GM18909 (cell line): ENCODE measurements around the gene POLE4.

Source experiments
- ATAC-seq: cut with Tn5 transposase; IDR thresholded peaks from one replicate; pipeline ENCODE4 v1.9.1; 2021; ENCODE audit warnings: mild to moderate bottlenecking; ENCODE audit not compliant: unreplicated experiment, poor library complexity

Gene POLE4

DNA sequence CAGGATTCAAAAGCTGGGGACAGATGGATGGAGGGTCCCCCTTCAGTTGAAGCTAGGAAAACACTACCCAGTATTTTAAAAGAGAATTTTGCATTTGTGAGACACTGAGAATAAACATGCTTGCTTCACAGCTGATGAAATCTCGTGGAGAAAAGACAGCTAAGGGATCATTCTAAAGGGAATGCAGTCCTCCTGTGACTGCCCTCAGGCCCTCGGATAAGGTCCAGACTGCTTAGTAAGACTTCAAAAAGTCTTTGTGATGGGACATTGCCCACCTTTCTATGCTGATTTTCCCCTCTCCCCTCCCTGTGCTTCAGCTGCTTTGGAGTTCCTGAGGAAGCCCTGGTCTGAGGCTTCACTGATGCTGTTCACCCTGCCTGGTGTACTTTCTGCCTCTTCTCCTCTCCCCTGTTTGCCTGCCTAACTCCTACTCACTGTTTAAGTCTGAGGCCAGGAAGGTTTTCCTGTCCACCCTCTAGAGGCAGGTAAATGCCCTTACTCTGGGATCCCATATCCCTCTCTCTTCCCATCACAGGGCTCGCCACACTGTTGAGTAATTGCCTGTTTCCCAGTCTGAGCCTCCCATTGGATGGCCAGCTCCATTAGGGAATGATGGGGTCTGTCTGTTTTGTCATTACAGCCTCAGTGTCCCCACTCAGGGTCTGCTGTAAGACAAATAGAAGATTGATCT lies 26.6 kb downstream of the POLE4 start:
- no peak for ATAC-seq

- ATAC-seq, result no peak
Observed at GRCh38 chr2:74985978-74986609, 27.7 kb downstream of the POLE4 start.

GRCh38 chr2:74991977-74992376 lies 33.5 kb downstream of the POLE4 start:
- ATAC-seq, result no peak

DNA sequence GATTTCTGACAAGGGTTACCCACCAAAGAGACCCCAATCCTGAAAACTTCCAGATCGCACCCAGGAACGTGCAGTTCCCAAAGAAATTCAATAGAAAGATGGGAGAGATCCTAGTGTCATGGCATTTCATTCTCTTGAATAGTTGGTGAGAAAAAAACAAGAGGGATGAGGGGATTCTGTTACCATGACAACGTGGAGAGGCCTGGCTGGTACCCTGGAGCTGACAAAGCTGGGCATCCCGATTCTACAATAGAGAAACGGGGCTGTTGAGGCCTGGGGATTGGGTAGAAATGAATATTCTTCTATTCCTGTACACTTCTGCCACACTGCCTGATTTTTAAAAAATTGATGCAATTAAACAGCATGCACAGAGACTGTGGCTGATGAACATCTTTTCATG lies 41.0 kb downstream of the POLE4 start:
- ATAC-seq, result no peak

DNA sequence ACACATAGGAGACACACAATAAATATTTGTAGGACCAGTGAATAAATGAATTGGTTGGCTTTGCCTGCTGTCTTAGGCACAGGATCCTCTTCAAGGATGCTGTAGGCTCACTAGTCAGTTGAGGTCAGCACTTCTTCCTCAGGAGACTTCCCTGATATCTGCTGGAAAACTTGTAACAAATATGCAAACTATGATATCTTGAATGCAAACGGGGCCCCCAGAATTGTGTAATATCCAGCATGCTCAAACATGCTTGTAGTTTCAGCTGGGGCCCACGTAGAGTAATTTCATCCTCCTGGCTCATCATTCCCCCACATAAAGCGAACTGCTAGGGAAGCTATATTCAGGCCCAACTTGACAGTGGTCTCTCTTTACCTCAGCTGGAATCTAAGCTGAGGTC lies 43.6 kb downstream of the POLE4 start:
- ATAC-seq, result no peak

DNA sequence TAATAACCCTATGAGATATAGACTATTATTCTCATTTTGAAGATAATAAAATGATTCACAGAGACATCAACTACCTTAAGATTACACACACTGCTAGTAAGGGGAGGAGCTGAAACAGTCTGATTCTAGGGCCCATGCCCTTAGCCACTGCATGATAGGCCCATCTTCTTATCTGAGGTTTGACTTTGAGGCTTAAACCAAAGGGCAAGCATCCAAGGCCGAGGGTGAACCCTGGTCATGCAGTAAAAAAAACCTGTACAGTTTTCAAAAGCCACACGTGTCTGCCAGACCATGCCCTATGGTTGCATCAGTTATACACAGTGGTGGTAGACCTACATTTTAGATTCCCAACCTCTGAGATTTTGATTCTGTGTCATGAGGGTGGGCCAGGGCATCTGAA lies 44.8 kb downstream of the POLE4 start:
- ATAC-seq, result no peak

DNA sequence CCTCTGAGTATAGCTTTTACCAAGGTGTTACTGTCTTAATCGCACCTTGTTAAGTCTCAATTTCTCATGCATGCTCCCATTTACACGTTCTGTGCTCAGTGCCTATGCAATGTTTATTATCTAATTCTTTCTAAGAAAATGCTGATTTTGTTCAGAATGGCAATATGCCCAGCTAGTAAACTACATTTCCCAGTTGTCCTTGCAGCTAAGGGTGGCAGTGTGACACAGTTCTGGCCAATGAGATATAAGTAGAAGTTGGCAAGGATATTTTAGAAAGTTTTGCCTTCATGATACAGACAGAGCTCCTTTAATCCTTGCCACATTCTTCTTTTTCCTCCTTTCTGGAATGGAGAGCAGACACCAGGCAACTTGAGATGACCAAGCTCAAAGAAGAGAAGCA lies 45.3 kb downstream of the POLE4 start:
- no peak for ATAC-seq

DNA sequence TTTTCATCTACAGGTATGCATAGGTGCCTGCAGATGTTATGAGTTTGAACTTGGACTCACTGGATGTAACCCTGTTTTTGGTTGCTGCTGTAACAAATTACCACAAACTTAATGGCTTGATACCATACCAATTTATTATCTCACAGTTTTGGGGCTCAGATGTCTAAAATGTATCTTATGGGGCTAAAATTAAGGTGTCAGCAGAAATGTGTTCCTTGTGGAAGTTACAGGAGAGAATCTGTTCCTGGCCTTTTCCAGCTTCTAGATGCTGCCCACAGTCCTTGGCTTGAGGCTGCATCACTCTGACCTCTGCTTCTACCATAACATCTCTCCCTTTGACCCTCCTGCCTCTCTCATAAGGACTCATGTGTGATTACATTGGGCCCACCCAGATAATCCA lies 47.6 kb downstream of the POLE4 start:
- no peak for ATAC-seq

DNA sequence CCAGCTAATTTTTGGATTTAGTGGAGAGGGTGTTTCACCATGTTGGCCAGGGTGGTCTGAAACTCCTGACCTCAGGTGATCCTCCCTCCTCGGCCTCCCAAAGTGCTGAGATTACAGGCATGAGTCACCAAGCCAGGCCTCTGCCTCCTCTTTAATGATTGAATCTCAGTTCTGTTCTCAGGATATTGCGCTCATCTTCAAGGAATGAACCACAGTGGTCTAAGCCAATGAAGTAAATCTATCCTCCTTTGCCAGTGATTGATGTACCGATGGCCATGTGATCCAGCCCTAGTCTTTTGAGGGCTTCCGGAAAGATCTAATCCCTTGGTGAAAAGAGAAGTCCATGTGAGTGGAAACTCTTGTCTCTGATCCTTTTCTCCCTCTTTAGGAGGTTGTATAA lies 48.6 kb downstream of the POLE4 start:
- no peak for ATAC-seq

DNA sequence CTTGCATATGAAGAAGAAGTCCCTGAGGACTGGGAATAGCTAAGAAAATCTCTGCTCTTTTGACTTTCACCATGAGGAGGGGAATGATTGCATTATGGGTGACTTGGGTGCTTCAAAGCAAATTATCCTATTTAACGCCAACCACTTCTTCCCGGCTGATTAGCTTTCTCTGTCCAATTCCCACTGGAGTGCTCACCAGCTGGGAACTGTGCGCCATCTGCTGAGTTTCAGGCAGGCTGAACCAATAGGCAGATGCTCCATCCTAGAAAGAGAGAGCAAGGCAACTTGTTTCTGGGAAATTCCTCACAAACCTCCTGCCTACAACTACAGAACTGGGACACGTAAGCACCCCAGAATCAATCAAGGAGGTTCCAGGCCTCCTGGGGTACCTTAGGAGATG lies 49.4 kb downstream of the POLE4 start:
- ATAC-seq, result no peak

GRCh38 chr2:75010571-75010970 lies 52.1 kb downstream of the POLE4 start:
- no peak for ATAC-seq

DNA sequence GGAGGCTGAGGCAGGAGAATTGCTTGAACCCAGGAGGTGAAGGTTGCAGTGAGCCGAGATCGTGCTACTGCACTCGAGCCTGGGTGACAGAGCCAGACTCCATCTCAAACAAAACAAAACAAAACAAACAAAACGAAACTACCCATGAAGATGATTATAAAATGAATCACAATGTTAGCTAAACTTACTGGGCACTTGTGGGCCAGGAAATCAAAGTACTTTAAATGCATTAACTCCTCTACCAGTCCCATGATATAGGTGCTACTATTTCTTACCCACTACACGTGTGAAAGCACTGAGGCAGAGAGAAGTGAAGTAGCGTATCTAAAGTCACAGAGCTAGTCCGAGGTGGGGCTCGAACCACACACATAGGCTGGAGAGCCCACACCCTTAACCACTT lies 53.6 kb downstream of the POLE4 start:
- no peak for ATAC-seq

DNA sequence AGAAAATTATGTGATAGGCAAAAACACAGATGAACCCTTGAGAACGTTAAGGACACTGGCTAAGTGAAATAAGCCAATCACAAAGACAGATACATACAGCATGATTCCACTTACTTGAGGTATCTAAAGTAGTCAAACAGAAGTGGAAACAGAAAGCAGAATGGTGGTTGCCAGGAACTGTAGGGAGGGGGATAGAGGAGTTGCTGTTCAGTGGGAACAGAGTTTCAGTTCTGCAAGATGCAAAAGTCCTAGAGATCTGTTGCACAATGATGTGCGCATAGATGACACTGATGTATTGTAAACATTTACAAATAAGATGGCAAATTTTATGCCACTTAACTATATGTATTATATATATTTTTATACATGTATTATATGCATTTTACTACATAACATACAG lies 59.7 kb downstream of the POLE4 start:
- ATAC-seq, result no peak
